ENCODE data around the gene RPN2. TPM values are rescaled to one million over a fixed set of nuclear protein-coding genes. Genes with fewer than 3 reads are reported as not detected.
A peak's percentile ranks its signal among the peaks of the same experiment; 100 is the strongest.

The RPN2 gene
- total RNA-seq, 6 experiments from 2014 or later: 91.7 to 188 (median 148) TPM

- TF ChIP-seq POLR2A (IDR thresholded peaks at IDR 0.05): no peak
- no peak for TF ChIP-seq CTCF (IDR thresholded peaks at IDR 0.05)
- DNase-seq (peak in 1 of 3 donors; percentile 25), ATAC-seq (no peak)
- no peaks in the 10 kb centered on the region for H3K4me1 ChIP-seq
- H3K36me3 ChIP-seq: peaks cover 20 to 100% (median 63%) of the 10 kb centered on the region in 4 donors
- H3K9me3 ChIP-seq: no peaks in the 10 kb centered on the region
- intact Hi-C loops (cut with DNase I): no loop called here
- 90% methylated on average over 4 of the region's 13 CpGs for WGBS (ENCODE audit: insufficient coverage, low coverage, low lambda C conversion rate, missing lambda C conversion rate)
- no peaks in the 10 kb centered on the region for H3K27me3 ChIP-seq
- no peak overlapping the region for H3K4me3 ChIP-seq
- H3K27ac ChIP-seq: no peak overlapping the region
Observed at GRCh38 chr20:37231947-37232630, 53.0 kb downstream of the RPN2 start.

DNA sequence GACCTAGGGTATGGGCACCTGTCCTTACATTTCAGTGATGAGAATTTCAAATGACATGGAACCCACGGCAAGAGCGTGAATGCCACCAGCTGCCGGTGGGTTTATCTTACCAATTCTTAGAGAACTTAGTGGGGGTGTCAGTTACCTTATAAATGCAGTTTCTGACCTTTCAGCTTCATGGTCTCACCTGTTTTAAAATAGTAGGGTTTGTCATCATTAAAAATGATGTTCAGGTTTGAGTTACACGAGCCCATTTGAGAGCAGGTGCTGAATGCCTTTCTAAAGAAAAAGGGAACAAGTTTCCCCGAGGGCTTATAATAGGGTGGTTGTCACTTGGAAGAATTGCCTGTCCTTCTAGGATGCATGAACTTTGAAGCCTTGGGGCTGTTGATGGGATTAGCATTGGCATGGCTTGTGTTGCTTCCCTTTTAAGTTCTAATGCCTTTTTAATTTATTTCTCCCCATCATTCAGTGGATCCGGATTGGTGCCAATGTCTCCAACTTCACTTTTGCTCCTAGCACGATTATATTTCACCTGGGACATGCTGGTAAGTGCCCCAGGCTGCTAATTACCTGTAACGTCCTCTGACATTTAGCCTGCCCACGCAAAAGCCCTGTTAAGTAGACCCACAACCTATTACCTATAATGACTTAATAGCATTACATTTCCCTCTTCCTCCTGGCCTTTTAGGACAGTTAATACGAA is 54.6 kb downstream of the RPN2 start:
- Histone ChIP-seq H3K4me1 (no peaks in the 10 kb centered on the region), H3K9me3 (no peaks in the 10 kb centered on the region), H3K27me3 (no peaks in the 10 kb centered on the region), H3K36me3 (peaks cover 22 to 100% (median 65%) of the 10 kb centered on the region in 4 donors), H3K27ac (no peak overlapping the region), H3K4me3 (no peak overlapping the region)
- DNase-seq: no peak
- intact Hi-C loops (cut with DNase I): no loop called here
- WGBS (ENCODE audit: insufficient coverage, low coverage, low lambda C conversion rate, missing lambda C conversion rate): 86% methylated on average over 7 of the region's 10 CpGs
- no peak for ATAC-seq
- no peak for TF ChIP-seq POLR2A (IDR thresholded peaks at IDR 0.05)
- no peak for TF ChIP-seq CTCF (IDR thresholded peaks at IDR 0.05)

DNA sequence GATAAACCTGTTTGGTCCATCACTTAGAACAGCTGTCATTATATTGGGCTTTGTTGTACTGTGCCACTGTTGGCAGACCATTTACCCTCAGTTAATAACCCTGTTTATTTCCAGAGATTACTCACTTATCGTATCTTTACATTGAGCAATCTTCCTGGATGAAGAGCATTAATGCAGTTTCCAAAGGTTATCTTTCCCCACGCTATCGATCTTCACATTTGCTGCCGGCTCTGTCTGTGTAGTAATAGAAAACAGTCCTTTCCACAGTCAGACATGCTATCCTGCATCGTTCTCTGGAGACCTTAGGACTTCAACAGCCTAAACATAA is 55.1 kb downstream of the RPN2 start:
- intact Hi-C loops (cut with DNase I): no loop called here
- ATAC-seq: peak in 1 of 4 donors; percentile 63
- Histone ChIP-seq H3K27ac (no peak overlapping the region), H3K27me3 (no peaks in the 10 kb centered on the region), H3K9me3 (no peaks in the 10 kb centered on the region), H3K4me1 (no peaks in the 10 kb centered on the region), H3K4me3 (no peak overlapping the region), H3K36me3 (peaks cover 22 to 100% (median 64%) of the 10 kb centered on the region in 4 donors)
- DNase-seq: no peak
- 61% methylated on average over 5 of the region's 5 CpGs for WGBS (ENCODE audit: insufficient coverage, low coverage, low lambda C conversion rate, missing lambda C conversion rate)
- TF ChIP-seq CTCF (IDR thresholded peaks at IDR 0.05) (no peak), POLR2A (IDR thresholded peaks at IDR 0.05) (no peak)

GRCh38 chr20:37235065-37235464 is 55.9 kb downstream of the RPN2 start:
- TF ChIP-seq CTCF (IDR thresholded peaks at IDR 0.05): no peak
- no peak for TF ChIP-seq POLR2A (IDR thresholded peaks at IDR 0.05)
- H3K4me3 ChIP-seq: no peak overlapping the region
- no peak overlapping the region for H3K27ac ChIP-seq
- 66% methylated on average over 5 of the region's 6 CpGs for WGBS (ENCODE audit: insufficient coverage, low coverage, low lambda C conversion rate, missing lambda C conversion rate)
- intact Hi-C loops (cut with DNase I): no loop called here
- H3K9me3 ChIP-seq: no peaks in the 10 kb centered on the region
- peak in 1 of 3 donors; percentile 10 for DNase-seq
- no peak for ATAC-seq
- H3K4me1 ChIP-seq: no peaks in the 10 kb centered on the region
- H3K36me3 ChIP-seq: peaks cover 22 to 99% (median 57%) of the 10 kb centered on the region in 4 donors
- H3K27me3 ChIP-seq: no peaks in the 10 kb centered on the region

Measured in right lobe of liver (tissue), 6 donors.